Stimulated activated CD8-positive, alpha-beta memory T cell treated with anti-CD3 and anti-CD28 coated beads, Interleukin-15, amount 100 ng/mL, for 4 hours (primary cell): Measurements from ENCODE around the gene FADS1.

ENCODE experiments used
- DNase-seq, 2 donors: peaks; one replicate each; pipeline ENCODE4 v3.0.0-alpha.2; 2020; ENCODE audit warnings: low read depth in 2 of 2

The FADS1 gene

GRCh38 chr11:61762223-61762615 lies 54.6 kb downstream of the FADS1 start:
- no peak for DNase-seq

- no peak for DNase-seq
These were observed 55.2 kb downstream of the FADS1 start for GRCh38 chr11:61761440-61762222.

- DNase-seq: no peak
These were observed 55.9 kb downstream of the FADS1 start for GRCh38 chr11:61760946-61761345.

- no peak for DNase-seq
These were observed 59.5 kb downstream of the FADS1 start for GRCh38 chr11:61757213-61757862.

GRCh38 chr11:61756452-61757212 lies 60.2 kb downstream of the FADS1 start:
- DNase-seq: peak in 1 of 2 donors; percentile 12

- no peak for DNase-seq
These were observed 60.7 kb downstream of the FADS1 start for GRCh38 chr11:61756147-61756451.

GRCh38 chr11:61754534-61755482 lies 62.0 kb downstream of the FADS1 start:
- DNase-seq: no peak

- DNase-seq: no peak
These were observed 63.1 kb downstream of the FADS1 start for GRCh38 chr11:61753672-61754071.

GRCh38 chr11:61752925-61753521 lies 63.8 kb downstream of the FADS1 start:
- no peak for DNase-seq

GRCh38 chr11:61752117-61752924 lies 64.5 kb downstream of the FADS1 start, which contains the start of gene MYRF:
TSS of gene MYRF (plus strand) at chr11:61752636. CDS start at chr11:61752745, 109 bp downstream.
- peak in 1 of 2 donors; percentile 29 for DNase-seq

GRCh38 chr11:61751384-61751783 lies 65.4 kb downstream of the FADS1 start:
- no peak for DNase-seq

- DNase-seq: no peak
These were observed 66.1 kb downstream of the FADS1 start for GRCh38 chr11:61750631-61751273.
